NCI-H187 treated with DMSO at 0.1 percent for 48 hours (cell line): ENCODE data around the gene TES.

Experiments used
- DNase-seq: peaks from one replicate; lab custom pipeline; 2025; lab: John Stamatoyannopoulos, UW

The TES gene

DNA sequence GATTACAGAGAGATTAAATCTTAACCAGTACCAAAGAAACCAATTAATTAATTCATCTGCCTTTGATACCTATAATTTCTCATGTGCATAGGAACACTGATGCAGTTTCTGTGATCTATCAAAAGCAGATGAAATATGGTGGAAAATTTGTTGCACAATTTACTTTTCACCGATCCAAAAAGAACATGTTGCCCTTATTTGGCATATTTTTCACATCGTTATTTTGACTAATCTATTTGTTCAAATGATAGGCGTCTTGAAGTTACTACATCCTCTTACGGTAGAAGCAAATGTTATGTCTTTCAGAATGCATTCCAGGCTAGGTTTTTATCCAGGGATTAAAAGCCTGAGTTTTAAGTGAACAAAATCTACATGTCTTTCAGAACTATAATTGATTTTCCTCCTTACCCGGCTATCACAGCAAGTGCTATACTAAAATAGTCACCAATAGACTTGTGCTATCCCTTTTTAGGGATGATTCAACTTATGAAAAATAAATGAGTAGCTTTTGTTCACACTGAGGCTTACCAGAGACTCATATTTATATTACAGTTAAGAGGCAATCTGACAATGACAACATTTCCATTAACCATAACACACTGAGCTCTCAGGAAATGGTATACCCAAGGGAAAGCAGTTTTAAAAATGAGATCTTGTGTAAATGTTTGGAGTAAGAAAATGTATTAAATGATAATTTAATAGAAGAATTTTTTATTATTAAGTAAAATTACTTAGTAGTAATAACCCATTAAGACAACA, 16.8 kb upstream of the TES start:
- peak; percentile 27 for DNase-seq

DNA sequence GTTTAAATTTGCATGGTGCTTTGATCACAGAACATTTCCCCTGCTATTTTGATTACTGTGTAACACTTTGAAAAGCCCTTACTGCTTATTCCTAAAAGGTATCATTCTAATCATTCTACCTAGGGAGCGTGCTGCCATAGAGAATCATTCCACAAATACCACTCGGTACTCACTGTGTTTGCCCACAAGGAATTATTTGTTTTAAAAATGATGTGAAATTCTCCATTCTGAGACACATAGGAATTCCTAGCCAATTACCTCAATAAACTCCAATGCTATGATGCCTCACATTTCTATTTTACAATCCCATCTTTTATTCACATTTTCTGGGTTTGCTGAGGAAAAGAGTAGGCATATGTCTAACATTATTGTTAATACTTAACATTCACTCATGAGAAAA, 16.2 kb upstream of the TES start:
- DNase-seq = no peak

DNA sequence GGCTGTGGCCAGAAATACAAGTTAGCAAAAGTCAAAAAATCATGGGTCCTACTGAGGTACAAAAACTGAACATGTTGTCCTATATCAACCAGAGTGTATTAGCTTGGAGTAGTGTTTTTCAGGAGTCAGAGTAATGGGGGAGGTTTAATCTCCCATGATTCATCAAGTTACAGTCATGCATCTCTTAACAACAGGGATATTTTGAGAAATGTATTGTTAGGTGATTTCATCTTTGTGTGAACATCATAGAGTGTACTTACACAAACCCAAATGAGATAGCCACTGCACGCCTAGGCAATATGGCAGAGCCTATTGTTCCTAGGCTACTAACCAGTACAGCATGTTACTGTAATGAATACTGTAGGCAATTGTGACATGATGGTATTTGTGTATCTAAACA, 14.9 kb upstream of the TES start:
- no peak for DNase-seq

DNA sequence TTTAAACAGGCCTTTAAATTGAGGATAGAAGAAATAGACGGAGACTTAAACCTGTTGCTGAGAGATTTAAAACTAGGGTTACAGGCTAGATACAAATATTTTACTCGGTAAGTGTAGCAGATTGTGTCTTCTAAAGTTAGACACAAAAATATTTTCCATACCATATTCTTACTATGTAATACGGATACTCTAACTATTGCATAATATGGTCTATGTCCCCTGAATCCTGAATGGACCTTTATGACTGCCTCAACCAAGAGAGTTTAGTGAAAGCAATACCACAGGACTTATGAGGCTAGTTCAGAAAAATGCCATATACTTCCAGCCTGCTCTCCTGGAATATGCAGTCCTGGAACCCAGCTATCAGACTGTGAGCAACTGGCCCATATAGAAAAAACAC, 13.4 kb upstream of the TES start:
- no peak for DNase-seq

DNA sequence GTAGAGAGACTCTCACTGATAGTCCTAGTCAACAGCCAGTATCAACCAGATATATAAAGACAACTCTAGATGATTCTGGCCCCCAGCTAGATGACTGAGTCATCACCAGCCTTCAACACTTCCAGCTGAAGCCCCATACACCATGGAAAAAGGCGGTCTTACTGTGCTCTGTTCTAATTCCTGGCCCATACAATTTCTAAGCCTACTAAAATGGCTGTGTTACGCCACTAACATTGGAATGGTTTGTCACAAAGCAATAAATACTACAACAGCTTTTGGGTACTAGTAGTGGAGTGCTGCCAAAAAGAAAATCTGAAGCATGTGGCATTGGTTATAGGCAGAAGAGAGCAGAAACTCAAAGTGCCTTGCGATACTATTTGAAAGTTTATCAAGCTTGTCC, 13.0 kb upstream of the TES start:
- DNase-seq = no peak

DNA sequence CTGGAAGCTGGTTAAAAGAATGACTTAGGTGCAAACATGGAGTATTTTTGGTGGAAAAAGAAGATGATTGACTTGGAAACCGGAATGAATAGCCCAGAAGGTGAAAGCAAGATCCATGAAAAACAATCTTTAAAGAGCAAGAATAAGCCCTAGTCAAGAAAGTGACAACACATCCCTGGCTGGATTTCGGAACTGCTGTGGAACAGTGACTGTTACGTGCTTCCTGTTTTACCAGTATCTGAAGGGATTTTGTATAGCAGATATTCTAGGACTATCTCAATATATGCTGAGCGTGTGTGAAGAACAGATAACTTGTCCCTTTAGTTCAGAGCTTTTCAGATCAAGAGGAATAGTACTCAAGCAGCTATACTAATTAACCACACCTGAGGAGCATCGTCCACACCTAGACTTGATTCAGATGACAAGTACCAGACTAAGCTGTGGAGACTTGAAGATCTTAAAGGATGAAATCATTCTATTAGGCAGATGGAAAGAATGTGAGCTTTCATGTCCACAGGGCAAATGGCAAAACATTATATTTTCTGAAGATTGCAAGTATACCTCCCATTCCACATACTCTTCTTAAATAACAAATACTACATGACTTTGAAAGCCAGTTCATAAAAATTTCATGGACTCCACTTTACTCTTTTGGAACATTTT, 11.5 kb upstream of the TES start:
- no peak for DNase-seq

DNA sequence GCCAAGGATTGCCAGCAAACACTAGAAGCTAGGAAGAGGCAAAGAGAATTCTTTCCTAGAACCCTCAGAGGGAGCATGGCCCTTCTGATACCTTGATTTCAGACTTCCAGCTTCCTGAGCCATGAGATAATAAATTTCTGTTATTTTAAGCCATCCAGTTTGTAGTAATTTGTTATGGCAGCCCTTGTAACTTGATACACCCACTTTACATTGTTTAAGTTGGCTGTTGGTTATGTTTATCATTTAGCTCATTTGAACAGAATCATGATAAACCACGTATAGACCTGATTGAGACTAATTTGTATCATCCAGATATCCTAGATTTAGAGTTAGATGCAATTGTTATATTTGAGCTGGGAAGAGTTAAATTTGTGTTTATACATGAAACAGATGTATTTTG, 9.4 kb upstream of the TES start:
- no peak for DNase-seq

DNA sequence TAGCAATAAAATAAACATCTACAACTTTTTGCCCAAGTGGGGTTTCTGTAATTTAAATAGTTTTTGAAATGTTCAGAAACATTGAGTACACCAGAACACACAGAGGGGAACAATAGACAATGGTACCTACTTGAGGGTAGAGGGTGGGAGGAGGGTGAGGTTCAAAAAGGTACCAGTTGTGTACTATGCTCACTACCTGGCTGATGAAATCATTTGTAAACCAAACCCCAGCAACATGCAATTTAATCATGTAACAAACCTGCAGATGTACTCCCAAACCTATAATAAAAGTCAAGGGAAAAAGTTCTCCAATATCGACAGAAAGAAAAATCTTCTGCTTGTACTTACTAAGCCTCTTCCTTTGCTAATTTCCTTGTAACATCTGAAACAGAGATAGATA, 4.2 kb upstream of the TES start:
- DNase-seq = no peak

DNA sequence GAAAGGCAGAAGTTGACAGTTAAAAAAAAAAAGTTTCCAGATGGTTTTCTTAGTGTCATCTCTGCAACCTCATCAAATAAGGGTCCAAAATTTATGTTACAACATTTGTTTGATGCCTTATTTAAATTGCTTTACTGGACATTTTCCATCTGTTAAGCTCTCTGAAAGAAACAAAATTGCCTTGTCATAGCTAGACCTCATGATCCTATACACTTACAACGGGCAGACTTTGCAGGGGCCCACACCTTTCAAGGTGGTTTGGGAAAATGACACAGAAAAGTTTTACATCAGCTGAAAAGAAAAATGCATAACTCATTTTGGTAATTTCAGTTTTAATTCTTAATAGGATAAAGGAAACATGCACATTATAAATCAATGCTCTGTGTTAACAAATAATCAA, 1.4 kb upstream of the TES start:
- DNase-seq = no peak

DNA sequence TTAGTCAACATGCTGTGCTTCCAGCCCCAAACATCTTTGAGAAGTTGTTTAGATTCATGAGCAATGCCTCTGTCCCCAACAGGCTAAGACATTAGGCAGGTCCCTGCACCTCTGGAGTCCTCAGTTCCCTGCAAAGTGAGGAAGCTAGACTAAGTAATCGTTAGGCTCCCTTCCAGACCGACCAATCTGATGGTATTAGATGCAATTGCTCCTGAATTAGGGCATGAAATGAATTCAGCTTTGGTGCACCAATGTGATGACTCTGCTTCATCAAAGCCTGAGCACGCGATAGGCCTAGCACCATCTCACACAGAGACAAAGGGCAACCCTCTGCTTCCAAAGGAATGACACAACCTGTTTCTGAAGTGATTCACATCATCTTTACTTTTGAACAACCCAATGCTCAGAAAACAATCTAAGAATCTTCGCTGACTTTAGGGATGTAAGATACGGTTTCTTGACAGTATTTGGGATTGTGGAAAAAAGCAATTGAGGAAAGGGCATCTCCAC, 723 bp upstream of the TES start:
- no peak for DNase-seq

DNA sequence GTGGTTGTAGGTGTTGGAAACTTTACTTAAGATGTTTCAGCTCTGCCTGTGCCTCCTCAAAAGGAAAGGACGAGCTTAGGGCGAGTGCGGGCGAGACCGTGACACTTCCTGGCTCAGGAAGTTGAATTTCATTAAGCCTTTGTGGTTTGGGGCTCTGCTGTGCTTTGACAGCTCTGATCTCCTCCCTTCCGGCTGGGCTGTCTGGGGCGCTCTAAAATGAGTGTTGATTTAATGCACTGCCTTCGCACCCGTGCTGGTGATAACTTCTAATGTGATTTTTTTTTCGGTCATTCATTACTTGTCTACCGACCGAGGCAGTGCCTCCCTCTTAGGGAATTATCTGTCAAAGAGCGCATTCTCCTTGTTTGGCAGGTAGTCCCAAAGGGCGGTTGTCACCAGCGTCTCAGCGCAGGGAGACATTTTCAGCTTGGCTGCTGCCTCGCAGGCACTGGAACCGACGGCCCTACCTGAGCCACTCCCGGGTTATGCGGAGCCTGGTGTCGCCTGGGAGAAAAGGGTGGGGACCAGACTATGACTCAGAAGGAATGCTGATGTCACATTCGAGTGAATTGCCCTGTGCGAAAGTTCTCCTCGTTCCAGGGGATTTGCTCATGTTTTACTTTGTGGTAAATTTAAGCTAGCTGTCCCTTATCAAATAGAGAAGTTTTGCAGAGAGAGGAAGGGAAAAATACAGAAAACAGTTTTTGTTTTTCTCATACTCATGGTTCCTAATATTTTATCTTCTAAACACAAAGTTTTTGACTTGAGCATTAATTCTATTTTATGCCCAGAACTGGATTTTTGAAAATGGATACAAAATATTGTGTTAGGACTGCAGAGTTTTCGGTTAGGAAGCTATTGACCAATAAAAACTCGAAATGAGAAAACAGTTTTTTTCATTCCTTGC, 920 bp downstream of the TES start:
- no peak for DNase-seq

DNA sequence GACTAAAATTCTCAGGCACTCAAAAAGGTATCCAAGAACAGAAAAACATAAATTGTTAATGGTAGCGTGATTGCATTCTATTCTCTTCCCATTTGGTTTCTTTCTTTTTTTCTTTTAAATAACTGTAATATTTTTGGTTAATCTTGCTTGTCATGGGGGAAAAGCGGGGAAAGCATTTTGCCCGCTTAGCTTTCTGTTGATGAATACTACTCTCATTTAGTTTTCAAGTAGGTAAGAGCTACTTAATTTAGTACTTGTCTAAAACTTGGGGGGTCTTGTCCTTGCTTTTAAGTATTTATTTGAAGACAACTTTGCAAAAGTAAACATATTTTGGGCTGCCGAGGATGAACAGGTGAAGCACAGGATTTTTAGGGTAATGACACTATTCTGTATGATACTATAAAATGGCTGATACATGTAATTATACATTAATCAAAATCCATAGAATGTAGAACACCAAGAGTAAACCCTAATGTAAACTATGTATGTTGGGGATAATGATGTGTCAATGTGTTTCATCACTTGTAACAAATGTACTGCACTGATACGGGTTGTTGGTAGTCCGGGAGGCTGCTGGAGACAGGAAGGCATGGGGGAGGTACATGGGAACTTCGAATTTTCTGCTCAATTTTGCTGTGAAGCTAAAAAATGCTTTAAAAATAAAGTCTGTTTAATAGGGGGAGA, 1.7 kb downstream of the TES start:
- no peak for DNase-seq

DNA sequence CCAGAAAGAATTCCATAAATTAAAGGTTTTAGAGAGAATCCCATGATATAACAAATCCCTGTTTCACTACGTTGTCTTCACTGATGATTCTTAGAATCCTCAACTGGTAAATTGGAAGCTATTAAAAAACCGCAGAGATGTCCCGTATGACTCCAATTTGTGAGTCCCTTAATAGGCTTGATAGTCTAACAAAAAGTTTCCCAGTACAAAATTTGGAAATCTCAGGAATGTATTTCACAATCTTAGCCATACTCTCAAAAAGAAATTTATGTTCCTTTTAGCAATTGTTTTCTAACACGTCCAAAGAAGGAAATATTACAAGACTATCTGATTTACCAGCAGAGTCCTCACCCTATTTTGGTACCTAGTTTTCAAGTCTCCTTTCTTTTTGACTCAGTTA, 2.5 kb downstream of the TES start:
- DNase-seq = no peak

DNA sequence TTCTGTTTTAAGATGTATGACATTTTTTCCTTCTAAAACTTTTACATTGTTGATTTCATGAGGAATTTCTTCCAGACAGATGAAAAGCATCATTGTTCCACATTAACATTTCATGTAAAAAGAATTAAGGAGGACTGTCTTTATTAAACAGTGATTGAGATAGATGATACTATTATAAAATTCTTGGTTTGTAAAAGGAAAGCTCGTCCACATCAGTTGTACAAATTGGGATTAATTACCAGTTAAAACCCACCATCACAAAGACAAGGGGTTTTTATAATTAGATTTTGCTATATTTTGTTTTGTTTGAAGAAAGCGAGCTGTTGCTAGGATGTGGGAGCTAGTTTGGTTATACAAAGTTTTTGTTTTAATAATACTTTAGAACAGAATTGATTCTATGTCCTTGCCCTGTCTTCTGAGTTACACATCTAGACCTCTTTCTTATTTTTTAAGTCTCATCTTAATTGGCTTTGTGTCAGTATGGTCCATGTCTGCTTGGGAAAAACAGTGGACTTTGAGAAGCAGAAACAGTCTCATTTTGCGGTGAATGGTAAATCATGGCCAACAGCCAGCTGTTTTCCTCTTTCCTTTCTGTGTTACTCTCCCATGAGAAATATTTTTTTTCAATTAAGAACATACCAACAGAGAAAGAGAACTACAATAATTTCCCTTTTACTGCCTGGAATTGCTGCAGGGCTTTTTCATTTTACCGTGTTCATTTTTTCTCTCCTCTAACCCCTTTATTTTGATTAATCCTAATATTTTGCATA, 3.2 kb downstream of the TES start:
- DNase-seq = no peak

DNA sequence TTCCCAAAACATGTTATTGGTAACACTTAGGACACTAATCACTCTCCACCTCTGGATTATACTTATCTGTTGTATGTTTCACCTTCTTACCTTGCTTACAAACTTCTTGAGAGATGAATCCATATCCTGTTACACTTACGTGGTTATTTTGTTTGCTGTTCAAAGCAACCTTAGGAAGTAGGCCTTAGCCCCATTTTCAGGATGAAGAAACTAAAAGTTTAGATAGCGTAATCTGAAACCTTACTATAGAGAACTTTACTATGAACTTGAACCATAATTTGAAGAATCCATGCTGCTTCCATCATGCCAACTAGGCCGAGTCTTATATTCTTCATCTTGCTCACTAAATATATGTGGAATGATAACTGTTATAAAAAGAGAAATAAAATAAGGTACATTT, 4.6 kb downstream of the TES start:
- DNase-seq = no peak

DNA sequence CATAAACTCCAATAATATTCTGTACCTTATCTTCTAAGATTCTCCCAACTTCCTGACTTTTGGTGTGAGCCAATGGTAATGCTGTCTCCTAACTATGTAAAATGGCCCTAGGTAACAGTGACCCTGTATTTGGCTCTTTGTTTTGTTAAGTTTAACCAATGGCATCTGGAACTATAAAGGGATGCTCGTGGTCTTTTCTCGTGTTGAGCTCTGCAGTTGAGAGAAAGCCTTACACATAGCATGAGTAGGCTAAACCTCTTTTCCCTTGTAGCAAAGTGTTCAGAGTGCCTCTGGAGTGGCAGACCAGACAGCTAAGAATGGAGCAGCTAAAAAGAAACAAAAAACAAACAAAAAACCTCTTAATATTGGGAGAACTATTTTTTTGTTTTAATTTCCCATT, 5.2 kb downstream of the TES start:
- DNase-seq = no peak

DNA sequence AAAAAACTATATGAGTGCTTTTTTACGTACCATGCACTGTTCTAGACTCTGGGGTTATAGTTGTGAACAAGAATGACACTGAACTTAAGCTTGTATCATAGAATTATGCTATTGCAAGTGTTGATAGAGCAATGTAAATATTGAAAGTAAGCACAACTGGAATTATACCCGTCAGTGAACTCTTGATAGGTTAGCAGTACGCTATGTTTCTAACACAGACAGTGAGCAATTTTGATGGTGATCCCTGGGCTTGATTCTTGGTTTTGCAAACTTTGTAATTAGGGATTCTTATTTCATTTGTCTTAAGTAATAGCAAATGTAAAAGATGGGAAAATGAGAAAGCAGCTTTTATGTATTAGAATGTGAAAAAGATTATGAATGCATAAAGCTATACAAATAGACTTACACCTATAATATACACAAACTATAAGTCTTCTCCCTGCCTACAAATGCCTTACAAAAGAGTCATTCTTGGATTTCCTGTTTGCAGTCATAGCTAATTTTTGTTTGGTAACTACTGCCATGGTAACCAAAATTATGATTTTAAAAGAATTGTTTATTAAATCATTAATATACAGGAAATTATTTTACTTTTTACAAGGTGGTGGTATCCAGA, 6.7 kb downstream of the TES start:
- no peak for DNase-seq

DNA sequence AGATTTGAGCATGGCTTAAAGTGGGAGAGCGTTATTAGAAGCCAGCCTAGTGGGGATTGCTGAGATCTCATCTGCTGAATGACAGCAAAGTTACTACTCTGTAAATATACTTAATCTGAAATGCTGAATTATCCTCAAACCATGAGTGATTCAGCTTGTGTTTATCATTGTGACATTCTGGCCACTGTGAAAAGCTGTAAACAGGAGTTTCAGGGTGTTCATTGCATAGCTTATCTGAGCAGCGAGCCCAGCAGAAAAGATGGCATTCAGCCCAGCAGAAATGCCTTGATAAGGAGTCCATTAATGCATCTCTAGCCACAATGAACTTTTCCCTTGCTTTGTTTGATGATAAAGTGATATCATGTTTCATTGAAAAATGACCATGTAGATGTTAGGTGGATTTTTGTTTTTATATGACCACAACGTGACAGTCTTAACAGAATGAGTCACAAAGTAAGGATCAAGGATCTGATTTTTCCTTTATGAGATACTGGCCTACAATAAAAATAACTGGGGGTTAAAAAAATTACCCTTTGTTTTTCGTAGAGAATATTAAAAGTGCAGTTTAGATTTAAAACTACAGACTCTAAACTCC, 7.8 kb downstream of the TES start:
- no peak for DNase-seq

DNA sequence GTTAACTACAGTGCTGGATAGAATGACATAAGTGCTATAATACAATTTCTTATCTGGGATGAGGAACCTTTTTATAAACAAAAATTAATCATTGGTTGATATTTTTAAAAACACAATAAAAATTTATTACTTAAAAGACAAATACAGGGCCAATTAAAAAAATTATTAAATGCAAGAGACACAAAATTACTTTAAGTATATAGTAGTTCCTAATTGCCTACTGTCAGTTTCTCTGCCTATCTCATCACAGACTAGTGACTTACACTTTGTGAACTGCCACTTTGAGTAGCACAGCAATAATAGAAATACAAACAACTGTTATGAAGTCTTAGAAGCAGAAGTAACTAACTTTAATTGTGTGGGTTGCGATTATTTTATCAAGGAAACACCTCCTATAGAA, 8.4 kb downstream of the TES start:
- DNase-seq = no peak

DNA sequence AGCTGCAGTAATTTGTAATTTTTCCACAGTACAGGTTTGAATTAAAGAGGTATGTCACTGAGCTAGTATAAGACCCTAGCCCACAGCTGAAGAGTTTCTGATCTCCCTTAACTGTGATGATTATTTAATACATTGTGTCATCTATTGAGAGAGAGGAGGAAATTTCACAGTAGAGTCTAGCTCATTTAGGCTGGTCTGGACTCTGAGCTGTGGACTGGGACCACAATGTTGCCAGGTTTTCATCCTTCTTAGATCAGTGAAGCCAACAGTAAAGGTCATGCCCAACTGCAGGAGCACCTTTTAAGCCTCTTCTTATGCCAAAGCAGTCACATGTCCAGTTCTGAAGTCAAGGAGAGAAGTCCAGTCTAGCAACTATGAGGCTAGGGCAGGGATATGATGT, 8.9 kb downstream of the TES start:
- DNase-seq = no peak

DNA sequence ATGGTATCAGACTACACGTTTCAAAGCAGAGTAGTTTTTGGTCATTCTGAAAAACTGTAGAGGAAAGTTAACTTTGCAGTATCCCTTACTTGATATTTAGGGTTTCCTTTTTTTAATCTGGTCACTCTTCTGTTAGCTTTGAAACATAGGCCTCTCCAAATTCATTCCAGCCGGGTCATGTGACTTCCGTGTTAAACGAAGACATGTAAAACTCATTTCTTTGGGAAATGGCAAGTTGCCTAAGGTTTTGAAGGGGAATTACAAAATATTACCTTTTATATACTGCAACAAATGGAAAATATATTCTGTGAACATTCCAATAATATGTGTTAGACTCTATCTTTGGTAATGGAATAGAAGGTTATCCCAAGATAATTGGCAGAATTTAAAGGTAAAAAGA, 9.5 kb downstream of the TES start:
- no peak for DNase-seq
